RWPE2 (cell line): ENCODE results near the gene DYNC2H1.

Source experiments
- ATAC-seq: fragments of 200-7000 bp; cut with Tn5 transposase; 3 replicates; pipeline ENCODE4 v1.9.1; 2021; ENCODE audit warnings: low read depth
- DNase-seq: peaks from one replicate; pipeline ENCODE4 v3.0.0-alpha.2; 2020; ENCODE audit warnings: low spot score
- H3K27ac ChIP-seq: fragments of 450-650 bp; 2 replicates; pipeline ENCODE4 v1.5.1; 2017; ENCODE audit warnings: mild to moderate bottlenecking; ENCODE audit not compliant: poor library complexity, severe bottlenecking
- H3K27me3 ChIP-seq: fragments of 250-450 bp; sonication (Bioruptor Pico); 2 replicates; pipeline ENCODE4 v1.5.1; 2021; ENCODE audit warnings: mild to moderate bottlenecking, moderate library complexity; ENCODE audit not compliant: insufficient read depth, poor library complexity, severe bottlenecking
- H3K36me3 ChIP-seq: fragments of 250-450 bp; sonication (Bioruptor Pico); 2 replicates; pipeline ENCODE4 v1.5.1; 2020; ENCODE audit warnings: low read depth, mild to moderate bottlenecking, moderate library complexity
- H3K4me1 ChIP-seq: fragments of 250-450 bp; sonication (Bioruptor Pico); 2 replicates; pipeline ENCODE4 v1.5.1; 2021; ENCODE audit warnings: mild to moderate bottlenecking, moderate library complexity; ENCODE audit not compliant: insufficient read depth, poor library complexity, severe bottlenecking
- H3K4me3 ChIP-seq: fragments of 250-450 bp; sonication (Bioruptor Pico); 2 replicates; pipeline ENCODE4 v1.5.1; 2021; ENCODE audit warnings: mild to moderate bottlenecking, moderate library complexity; ENCODE audit not compliant: severe bottlenecking
- H3K9me3 ChIP-seq: fragments of 250-450 bp; sonication (Bioruptor Pico); 2 replicates; pipeline ENCODE4 v1.5.1; 2021; ENCODE audit warnings: mild to moderate bottlenecking, moderate library complexity; ENCODE audit not compliant: severe bottlenecking
- CTCF ChIP-seq: fragments of 450-650 bp; IDR thresholded peaks from one replicate; pipeline ENCODE4 v1.5.1; 2017; ENCODE audit warnings: mild to moderate bottlenecking, moderate library complexity; ENCODE audit not compliant: poor library complexity, severe bottlenecking

The DYNC2H1 gene

DNA sequence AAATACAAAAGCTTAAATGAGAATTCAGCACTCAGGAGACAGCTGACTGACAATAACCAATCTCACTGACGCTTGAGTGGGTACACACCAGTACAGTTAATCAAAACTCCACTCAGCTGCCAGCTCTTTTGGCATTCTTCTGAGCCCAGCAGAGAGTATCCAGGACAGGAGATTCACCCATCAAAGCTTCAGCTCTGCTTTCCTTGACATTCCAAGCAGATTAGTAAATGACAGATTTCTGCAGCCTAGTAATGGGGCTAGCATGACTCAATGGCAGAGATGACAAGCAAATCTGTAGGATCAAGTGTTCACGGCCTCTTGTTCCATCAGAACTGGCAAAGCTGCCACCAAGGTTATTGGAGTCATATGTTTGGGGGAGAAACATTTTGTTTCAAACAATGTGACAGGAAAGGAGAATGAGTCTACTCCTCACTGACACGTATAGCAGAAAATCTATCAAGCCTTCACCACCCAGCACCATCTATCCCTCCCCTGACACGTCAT lies 420.0 kb downstream of the DYNC2H1 start:
- H3K4me3 ChIP-seq, result no peak overlapping the region
- no peak for TF ChIP-seq CTCF
- DNase-seq (no peak), ATAC-seq (peak; percentile 84)
- H3K9me3 ChIP-seq, result no peaks in the 10 kb centered on the region
- H3K36me3 ChIP-seq, result no peaks in the 10 kb centered on the region
- peak overlapping the region; percentile 95 for H3K27ac ChIP-seq
- no peaks in the 10 kb centered on the region for H3K27me3 ChIP-seq
- H3K4me1 ChIP-seq, result peaks cover 65% of the 10 kb centered on the region
